GM10266 (cell line): ENCODE measurements around the gene DYNLT1.
"Not testable (repeated sequence)": the region's sequence is repeated elsewhere in the genome, so short reads cannot be mapped to it uniquely, and the experiment has no call there.

Source experiments
- DNase-seq: peaks from one replicate; pipeline ENCODE4 v3.0.0; 2012; ENCODE audit errors: extremely low spot score
- TF ChIP-seq, protein P1 (sequence below): IDR thresholded peaks from 2 replicates; pipeline ENCODE4 v1.5.1; 2012; ENCODE audit warnings: mild to moderate bottlenecking, low read depth; ENCODE audit not compliant: control insufficient read depth, insufficient read depth; ENCODE audit errors: missing control alignments

DYNLT1 gene

DNA sequence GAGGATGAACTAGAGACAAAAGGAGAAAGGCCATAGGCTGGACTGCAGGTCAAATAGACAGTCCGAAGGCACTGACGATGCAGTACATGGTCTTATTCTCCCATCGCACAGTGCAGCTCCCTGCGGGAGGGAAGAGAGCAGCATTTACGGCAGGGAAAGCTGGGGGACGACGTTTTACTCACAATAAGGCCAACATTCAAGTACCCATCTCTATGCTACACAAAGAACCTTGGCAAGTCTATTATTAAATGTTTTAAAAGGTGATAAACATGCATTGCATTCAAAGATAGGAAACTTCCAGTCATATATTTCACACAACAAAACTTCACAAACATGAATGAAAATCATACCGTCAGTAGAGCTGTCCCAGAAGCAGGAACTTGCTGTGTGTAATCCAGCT, 7.8 kb downstream of the DYNLT1 start:
- TF ChIP-seq, protein P1, sequence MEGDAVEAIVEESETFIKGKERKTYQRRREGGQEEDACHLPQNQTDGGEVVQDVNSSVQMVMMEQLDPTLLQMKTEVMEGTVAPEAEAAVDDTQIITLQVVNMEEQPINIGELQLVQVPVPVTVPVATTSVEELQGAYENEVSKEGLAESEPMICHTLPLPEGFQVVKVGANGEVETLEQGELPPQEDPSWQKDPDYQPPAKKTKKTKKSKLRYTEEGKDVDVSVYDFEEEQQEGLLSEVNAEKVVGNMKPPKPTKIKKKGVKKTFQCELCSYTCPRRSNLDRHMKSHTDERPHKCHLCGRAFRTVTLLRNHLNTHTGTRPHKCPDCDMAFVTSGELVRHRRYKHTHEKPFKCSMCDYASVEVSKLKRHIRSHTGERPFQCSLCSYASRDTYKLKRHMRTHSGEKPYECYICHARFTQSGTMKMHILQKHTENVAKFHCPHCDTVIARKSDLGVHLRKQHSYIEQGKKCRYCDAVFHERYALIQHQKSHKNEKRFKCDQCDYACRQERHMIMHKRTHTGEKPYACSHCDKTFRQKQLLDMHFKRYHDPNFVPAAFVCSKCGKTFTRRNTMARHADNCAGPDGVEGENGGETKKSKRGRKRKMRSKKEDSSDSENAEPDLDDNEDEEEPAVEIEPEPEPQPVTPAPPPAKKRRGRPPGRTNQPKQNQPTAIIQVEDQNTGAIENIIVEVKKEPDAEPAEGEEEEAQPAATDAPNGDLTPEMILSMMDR, result no peak

DNA sequence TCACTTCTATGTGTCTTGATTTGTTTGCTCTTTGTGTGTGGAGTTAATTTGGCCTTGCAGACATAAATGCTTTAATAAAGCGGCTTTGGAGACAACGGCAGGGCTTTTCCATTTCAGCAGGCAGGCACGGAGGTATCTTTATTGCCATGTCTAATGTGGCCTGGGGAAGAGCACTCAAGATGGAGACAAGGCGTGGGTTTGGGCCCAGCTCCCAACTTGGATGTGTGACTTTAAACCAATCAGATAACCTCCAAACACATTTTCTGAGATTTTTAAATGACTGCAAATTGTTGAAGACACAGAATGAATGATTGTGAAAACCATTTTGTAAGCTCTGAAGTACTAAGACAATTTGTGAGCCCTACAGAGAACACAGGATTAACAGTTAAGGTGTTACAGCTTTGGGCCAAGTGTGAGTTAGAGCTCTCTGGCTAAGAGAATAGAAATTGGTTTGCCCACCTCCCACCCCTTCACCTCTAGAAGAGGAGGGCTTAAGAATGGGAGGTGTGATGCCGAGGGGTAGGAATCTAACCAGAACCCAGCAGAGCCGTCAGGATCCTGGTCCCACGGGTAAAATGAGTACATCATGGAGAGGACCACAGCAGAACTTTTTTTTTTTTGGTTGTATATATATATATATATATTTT, 9.0 kb downstream of the DYNLT1 start:
- TF ChIP-seq, protein P1, result no peak
- no peak for DNase-seq

More for the DNA sequence above, 7.8 kb downstream of the DYNLT1 start:
- DNase-seq, result no peak

GRCh38 chr6:158634695-158635426, 9.7 kb downstream of the DYNLT1 start:
- no peak for DNase-seq
- TF ChIP-seq, protein P1, result no peak

GRCh38 chr6:158633127-158633526, 11.4 kb downstream of the DYNLT1 start:
- TF ChIP-seq, protein P1, result no peak
- DNase-seq, result no peak

- not testable (repeated sequence) for DNase-seq
Observed at GRCh38 chr6:158632538-158633119, 11.9 kb downstream of the DYNLT1 start.

DNA sequence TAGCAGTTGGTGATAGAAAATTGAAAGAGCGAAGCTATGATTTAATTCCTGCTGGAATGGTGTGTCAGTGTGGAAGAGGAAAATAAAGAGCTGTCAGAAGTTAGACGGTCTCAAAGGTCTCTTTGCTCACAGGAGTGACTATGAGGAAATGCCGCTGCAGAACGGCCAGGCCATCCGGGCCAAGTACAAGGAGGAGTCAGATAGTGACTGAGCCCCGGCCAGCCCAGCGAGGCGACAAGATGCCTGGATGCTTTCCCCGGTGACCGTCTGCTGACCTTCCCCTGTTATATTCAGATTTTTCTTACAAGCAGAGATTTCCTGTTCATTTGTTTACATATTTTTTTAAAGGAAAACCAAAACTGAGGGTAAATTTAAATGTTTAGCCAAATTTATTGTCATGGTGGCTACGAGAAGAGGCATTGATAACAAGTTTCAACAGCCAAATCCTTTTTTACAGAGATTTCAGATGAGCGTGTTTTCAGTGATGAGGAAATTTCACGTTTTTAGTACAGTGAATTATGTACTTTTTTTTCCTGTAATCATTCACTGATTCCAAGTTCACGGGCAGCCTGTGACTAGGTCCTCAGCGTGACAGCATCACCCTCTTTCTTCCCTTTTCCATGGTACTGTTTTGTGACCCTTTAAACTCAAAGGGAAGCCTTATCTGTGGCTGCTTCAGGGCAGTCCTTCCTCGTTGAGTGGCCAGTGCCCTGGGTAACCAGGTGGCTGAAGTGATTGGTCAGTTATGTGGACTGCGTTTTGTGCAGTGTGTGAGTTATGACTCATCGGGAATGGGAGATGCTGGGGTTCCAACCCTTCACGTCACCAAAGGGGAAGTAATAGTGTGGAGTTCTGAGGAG, 12.6 kb downstream of the DYNLT1 start:
- DNase-seq, result no peak

More for the DNA sequence above, 12.6 kb downstream of the DYNLT1 start:
- TF ChIP-seq, protein P1, result no peak
